HAP-1 (cell line): ENCODE data around the gene GNPTG.

Experiments
- DNase-seq, 2 experiments: peaks; one replicate each; pipeline ENCODE4 v3.0.0-alpha.2; 2016 to 2020; ENCODE audit warnings: low spot score in 2 of 2
- H3K27me3 ChIP-seq: fragments of 250-450 bp; sonication (Bioruptor Pico); 2 replicates; pipeline ENCODE4 v1.5.1; 2020; ENCODE audit warnings: low read depth, mild to moderate bottlenecking, moderate library complexity
- H3K36me3 ChIP-seq: fragments of 250-450 bp; sonication (Bioruptor Pico); replicated peaks from 2 replicates; pipeline ENCODE4 v1.5.1; 2020; ENCODE audit warnings: mild to moderate bottlenecking
- H3K4me1 ChIP-seq: fragments of 250-450 bp; sonication (Bioruptor Pico); 2 replicates; pipeline ENCODE4 v1.5.1; 2020; ENCODE audit warnings: mild to moderate bottlenecking
- H3K4me3 ChIP-seq: fragments of 250-450 bp; sonication (Bioruptor Pico); 2 replicates; pipeline ENCODE4 v1.5.1; 2020; ENCODE audit warnings: mild to moderate bottlenecking, moderate library complexity
- H3K9me3 ChIP-seq: fragments of 250-450 bp; sonication (Bioruptor Pico); 2 replicates; pipeline ENCODE4 v1.5.1; 2020; ENCODE audit warnings: mild to moderate bottlenecking, moderate library complexity
- in situ Hi-C: fragments of 300-500 bp; cut with MboI; formaldehyde crosslinking; loops from 3 replicates; pipeline ENCODE4 v1.14.3; 2020; ENCODE audit warnings: low sequenced_read_pairs, inconsistent platforms, mixed read lengths

Gene GNPTG

DNA sequence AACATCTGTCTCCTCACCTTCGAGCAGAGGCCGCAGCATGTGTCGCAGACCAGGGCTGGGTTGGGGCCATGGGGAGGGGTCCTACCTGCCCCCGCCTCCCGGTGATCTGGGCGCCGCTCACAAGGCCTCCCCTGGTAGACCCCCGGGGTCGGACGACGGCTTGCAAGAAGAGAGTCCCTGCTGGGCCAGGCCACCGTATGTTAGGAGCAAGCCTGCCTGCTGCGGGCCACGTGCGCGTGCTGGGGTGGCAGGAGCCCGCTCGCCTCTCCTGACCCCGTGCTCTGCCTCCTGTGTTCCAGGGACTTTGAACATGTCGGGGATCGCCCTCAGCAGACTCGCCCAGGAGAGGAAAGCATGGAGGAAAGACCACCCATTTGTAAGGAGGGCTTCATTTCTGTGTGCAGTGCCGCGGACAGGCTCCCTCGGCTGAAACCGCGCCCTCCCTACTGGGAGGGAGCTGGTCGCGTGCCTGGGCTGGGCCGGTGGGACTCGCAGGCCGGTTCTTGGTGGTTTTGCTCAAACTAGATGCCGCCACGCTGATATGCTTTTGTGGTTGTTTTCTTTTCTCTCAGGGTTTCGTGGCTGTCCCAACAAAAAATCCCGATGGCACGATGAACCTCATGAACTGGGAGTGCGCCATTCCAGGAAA, 37.9 kb upstream of the GNPTG start:
- no peak overlapping the region for H3K4me3 ChIP-seq
- no peak for DNase-seq
- H3K4me1 ChIP-seq = peaks cover 8% of the 10 kb centered on the region
- peaks cover 71% of the 10 kb centered on the region for H3K36me3 ChIP-seq
- no peaks in the 10 kb centered on the region for H3K27me3 ChIP-seq
- H3K9me3 ChIP-seq = no peaks in the 10 kb centered on the region
- in situ Hi-C loops = no loop called here

DNA sequence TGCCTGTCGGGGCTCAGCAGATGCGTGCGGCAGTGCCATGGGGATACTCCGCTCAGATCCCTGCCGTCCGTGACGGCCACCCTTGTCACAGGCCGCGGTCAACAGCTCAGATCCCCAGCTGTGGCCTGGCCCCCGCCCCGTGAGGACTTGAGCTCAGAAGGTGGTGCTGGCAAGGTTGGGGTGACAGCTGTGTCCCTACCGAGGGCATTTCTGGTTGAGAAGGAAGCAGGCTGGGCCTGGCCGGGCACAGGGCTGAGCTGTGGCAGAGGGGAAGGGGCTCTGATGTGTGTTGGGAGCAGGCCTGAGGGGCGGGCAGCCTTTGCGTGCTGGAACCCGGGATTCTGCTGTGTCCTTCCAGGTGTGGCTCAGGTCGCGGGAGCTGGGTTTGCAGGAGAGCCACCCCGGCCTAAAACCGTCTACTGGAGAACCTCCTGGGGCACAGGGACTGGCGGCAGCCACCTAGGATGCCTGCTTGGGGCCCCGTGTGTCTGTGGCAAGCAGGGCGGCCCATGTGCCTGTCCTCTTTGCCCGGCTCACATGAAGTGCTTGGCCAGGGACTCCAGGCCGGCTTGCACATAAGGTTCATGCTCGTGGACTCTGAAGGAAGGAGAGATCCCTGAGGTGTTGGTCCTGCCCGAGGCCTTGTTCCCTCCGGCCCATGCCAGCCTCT, 37.2 kb upstream of the GNPTG start:
- H3K27me3 ChIP-seq = no peaks in the 10 kb centered on the region
- peaks cover 78% of the 10 kb centered on the region for H3K36me3 ChIP-seq
- H3K4me1 ChIP-seq = peaks cover 8% of the 10 kb centered on the region
- no peak for DNase-seq
- no peaks in the 10 kb centered on the region for H3K9me3 ChIP-seq
- no peak overlapping the region for H3K4me3 ChIP-seq
- in situ Hi-C loops = no loop called here

DNA sequence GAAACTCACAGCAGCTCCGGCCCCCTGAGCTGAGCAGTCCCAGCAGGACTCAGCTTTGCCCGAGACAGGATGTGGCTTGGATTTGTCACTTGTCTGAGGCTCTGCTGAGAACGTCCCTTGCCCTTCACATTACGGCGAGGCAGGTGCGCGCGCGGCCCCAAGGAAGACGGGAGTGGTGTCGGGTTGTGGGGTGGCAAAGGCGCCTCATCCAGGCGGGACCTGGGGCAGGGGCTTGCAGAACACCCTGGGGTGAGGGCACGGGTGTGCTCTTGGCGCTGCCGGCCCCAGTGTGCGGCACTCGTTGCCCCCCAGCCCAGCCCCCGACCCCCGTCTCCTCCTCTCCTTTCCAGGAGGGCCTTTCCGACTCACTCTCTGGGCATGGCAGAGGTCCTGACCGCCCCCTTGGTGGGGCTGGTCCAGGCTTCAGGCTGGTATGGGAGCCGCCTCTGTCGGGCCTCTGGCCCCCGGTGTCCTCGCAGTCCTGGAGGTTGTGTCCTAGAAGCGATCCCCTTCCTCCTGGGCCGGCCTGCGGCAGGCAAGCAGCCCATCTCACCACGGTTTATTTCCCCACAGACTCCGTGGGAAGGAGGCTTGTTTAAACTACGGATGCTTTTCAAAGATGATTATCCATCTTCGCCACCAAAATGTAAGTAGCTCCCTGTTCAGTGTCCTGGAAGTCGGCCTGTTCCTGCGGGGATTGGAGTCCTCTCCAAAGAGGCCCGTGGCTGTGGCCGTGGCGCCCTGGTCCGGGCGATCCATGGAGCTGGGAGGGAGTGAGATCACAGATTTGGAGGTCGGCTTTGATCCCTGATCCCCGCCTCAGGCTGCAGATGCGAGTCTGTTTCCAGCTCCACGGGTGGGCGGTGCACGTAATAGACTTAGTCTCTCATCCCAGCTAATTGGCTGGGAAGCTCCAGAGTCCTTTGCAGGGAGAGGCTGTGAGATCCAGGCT, 36.4 kb upstream of the GNPTG start:
- Histone ChIP-seq H3K27me3 (no peaks in the 10 kb centered on the region), H3K4me1 (peaks cover 8% of the 10 kb centered on the region), H3K9me3 (no peaks in the 10 kb centered on the region), H3K4me3 (no peak overlapping the region), H3K36me3 (peaks cover 87% of the 10 kb centered on the region)
- in situ Hi-C loops = no loop called here
- DNase-seq = no peak

DNA sequence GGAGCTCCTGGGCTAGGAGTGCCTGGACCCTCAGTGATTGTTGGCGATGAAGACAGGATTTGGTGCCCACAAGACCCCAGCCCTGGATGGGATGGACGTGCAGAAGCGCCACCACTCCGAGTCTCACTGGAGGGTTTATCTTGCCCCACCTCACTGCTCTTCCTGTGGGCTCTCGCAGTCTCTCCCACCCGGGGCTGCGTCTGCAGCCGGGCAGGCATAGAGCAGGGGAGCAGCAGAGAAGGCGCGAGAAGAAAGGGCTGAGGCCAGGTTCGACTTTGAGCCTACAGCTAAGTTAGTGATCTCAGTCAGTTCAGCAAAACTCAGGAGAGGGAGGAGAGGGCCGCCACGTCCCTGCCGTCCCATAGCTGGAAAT, 35.7 kb upstream of the GNPTG start:
- in situ Hi-C loops = no loop called here
- Histone ChIP-seq H3K9me3 (no peaks in the 10 kb centered on the region), H3K36me3 (peaks cover 93% of the 10 kb centered on the region), H3K27me3 (no peaks in the 10 kb centered on the region), H3K4me1 (peaks cover 7% of the 10 kb centered on the region), H3K4me3 (no peak overlapping the region)
- no peak for DNase-seq

DNA sequence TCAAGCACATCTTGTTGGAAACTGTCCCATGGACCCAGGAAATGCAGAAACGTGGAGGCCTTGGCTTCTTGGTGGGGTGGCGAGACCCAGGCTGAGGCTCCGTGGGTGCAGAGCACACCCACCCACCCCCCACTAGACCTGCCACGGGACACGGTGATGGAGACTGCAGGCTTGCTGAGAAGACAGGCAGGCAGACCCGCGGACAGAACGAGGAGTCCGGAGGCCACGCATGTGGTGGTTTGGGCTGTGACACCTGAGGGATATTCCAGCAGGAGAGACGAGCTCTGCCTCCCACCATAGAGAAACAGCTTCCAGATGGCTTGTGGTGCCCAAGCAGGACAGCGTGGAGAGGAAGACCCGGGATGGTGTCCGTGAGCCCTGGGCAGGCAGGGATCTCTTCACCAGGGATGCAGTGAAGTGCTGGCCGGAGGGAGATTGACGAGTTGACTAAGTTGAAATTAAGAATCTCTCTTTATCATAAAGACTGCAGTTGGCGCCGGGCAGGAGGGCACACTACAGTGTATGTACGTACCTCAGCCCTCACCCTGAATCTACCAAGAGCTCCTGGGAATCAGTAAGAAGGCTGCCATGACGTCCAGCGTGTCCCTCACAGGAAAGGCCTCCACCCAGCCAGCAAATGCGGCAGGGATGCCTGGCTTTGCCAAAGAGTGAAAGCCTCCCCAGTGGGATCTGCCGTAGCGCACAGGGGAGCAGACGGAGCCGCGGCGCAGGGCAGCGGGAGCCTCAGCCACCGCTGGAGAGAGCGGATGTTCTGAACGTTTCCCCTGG, 34.1 kb upstream of the GNPTG start:
- DNase-seq = no peak
- in situ Hi-C loops = no loop called here
- Histone ChIP-seq H3K36me3 (peaks cover 84% of the 10 kb centered on the region), H3K4me3 (no peak overlapping the region), H3K9me3 (no peaks in the 10 kb centered on the region), H3K27me3 (no peaks in the 10 kb centered on the region), H3K4me1 (no peaks in the 10 kb centered on the region)

DNA sequence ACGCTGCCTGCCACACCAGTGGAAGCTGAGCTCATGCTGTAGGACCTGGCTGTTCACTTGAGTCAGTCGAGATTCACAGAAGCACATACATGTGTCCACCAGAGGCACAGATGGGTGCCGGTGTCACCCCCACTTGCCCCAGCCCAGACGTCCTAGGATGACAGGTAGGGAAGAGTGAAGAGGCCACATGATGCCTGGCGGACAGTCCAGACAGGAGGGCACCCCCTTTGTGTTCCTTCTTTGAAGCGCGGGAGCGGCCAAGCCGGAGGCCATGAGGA, 33.5 kb upstream of the GNPTG start:
- peaks cover 81% of the 10 kb centered on the region for H3K36me3 ChIP-seq
- DNase-seq = no peak

DNA sequence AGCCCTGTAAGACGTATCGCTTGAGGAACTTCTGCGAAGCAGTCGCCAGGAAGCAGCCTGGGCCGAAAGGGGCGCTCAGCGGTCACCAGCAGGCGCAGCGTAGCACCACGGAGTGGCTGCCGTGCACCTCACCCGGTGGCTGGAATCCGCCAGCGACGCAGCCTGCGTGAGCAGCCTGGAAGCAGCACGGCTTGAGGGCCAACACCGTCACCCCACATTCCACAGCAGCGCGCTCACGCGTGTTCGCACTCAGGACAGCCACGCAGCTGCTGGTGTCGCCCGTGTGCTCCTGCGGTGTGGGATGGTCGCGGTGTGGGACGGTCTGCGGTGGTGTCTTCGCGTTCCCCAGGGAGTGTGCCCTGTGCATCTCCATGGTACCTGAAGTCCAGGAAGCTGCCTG, 32.7 kb upstream of the GNPTG start:
- in situ Hi-C loops = no loop called here
- H3K4me1 ChIP-seq = no peaks in the 10 kb centered on the region
- H3K27me3 ChIP-seq = no peaks in the 10 kb centered on the region
- H3K4me3 ChIP-seq = no peak overlapping the region
- peaks cover 83% of the 10 kb centered on the region for H3K36me3 ChIP-seq
- no peak for DNase-seq
- no peaks in the 10 kb centered on the region for H3K9me3 ChIP-seq

More for the DNA sequence above, 33.5 kb upstream of the GNPTG start:
- Histone ChIP-seq H3K9me3 (no peaks in the 10 kb centered on the region), H3K4me3 (no peak overlapping the region), H3K4me1 (no peaks in the 10 kb centered on the region), H3K27me3 (no peaks in the 10 kb centered on the region)
- in situ Hi-C loops = no loop called here

DNA sequence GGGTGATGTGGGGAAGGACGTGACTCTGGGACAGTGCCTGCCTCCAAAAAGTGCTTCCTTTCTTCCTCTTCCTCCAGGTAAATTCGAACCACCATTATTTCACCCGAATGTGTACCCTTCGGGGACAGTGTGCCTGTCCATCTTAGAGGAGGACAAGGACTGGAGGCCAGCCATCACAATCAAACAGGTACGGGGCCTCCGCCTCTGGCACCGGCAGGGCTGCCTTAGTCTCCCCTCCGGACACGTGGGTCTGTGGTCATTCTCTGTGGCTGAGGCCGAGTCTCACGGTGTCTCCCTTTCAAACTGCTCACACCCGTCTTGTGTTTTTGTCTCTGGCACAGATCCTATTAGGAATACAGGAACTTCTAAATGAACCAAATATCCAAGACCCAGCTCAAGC, 31.6 kb upstream of the GNPTG start:
- in situ Hi-C loops = no loop called here
- no peak for DNase-seq
- H3K4me1 ChIP-seq = no peaks in the 10 kb centered on the region
- H3K36me3 ChIP-seq = peaks cover 81% of the 10 kb centered on the region
- no peak overlapping the region for H3K4me3 ChIP-seq
- no peaks in the 10 kb centered on the region for H3K27me3 ChIP-seq
- no peaks in the 10 kb centered on the region for H3K9me3 ChIP-seq

DNA sequence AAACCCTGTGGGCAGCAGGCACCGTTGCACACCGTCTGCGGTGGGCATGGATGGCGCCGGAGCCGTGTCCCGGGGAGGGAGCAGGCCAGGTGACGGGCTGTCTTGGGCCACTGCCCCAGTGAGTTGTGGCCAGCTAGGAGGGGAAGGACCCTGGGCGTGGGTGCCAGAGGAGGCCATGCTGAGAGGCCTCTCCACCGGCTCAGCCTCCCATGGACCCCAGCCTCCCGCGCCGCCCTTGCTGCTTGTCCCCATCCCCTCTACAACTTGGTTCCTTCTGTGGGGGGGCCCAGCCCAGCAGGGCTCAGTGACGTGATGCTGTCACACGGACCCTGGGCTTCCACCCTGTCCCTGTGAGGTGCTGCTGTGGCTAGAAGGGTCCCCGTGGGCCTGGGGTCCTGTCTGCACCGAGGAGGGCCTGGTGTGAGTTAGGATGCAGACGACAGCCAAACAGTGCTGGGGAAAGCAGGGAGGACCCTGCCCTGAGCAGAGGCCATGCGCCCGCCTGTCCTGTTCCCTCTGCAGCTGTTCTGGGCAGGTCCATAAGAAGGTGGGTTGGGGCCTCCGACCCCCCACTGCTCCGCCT, 31.0 kb upstream of the GNPTG start:
- Histone ChIP-seq H3K27me3 (no peaks in the 10 kb centered on the region), H3K4me3 (no peak overlapping the region), H3K4me1 (no peaks in the 10 kb centered on the region), H3K9me3 (no peaks in the 10 kb centered on the region), H3K36me3 (peaks cover 75% of the 10 kb centered on the region)
- in situ Hi-C loops = no loop called here
- DNase-seq = no peak

DNA sequence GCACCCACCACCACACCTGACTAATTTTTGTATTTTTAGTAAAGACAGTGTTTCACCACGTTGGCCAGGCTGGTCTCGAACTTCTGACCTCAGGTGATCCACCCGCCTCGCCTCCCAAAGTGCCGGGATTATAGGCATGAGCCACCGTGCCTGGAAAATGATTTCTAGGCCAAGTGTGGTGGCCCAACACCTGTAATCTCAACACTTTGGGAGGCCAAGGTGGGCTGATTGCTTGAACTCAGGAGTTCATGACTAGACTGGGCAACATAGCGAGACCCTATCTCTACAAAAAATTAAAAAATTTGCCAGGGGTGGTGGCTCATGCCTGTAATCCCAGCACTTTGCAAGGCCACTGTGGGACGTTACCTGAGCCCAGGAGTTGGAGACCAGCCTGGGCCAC, 29.3 kb upstream of the GNPTG start:
- Histone ChIP-seq H3K27me3 (no peaks in the 10 kb centered on the region), H3K4me1 (no peaks in the 10 kb centered on the region), H3K36me3 (peaks cover 59% of the 10 kb centered on the region), H3K9me3 (no peaks in the 10 kb centered on the region), H3K4me3 (no peak overlapping the region)
- in situ Hi-C loops = no loop called here
- no peak for DNase-seq

DNA sequence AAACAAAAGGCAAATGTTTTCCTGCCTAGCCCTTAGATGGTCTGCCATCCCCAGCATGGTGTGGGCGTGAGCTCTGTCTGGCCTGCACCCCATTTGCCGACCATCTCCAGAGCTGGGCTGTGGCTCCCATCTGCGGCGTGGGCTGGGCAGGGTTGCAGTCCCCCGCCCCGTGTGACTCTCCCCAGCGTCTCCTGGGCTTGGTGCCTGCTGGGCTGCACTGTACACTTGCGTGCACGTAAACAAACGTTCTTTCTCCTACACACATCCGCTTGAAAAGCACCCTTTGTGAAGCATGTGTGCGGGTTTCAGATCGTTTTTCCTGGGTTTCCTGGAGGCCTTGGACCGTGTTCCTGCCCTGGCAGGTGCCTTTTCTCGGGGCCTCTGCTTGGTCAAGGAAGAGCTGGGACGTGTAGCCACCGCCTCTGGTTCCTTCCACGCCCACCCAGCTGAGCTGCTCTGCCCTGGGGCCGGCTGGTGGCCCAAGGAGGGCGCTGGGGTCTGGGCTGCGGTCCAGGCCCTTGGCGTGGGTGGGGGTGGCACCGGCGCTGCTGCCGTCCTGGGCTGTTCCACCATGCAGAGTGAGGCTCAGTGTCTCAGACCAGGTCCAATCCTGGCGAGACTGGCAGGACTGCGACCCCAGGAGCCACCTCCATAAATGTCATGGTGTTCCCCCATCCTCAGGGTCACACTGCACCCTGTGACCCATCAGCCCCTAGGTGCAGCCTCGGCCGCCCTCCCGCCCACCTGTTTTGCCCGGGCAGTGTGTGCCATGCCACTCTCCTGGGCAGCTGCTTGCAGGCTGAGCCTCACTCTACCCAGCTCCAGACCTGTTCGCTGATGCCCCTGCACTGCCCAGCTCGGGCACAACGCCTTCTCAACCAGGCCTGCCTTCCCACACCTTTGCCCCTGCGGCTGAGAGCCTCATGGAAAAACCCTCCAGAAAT, 28.2 kb upstream of the GNPTG start:
- H3K4me3 ChIP-seq = no peak overlapping the region
- H3K36me3 ChIP-seq = peaks cover 47% of the 10 kb centered on the region
- DNase-seq = no peak
- in situ Hi-C loops = no loop called here
- H3K9me3 ChIP-seq = no peaks in the 10 kb centered on the region
- no peaks in the 10 kb centered on the region for H3K4me1 ChIP-seq
- H3K27me3 ChIP-seq = no peaks in the 10 kb centered on the region

DNA sequence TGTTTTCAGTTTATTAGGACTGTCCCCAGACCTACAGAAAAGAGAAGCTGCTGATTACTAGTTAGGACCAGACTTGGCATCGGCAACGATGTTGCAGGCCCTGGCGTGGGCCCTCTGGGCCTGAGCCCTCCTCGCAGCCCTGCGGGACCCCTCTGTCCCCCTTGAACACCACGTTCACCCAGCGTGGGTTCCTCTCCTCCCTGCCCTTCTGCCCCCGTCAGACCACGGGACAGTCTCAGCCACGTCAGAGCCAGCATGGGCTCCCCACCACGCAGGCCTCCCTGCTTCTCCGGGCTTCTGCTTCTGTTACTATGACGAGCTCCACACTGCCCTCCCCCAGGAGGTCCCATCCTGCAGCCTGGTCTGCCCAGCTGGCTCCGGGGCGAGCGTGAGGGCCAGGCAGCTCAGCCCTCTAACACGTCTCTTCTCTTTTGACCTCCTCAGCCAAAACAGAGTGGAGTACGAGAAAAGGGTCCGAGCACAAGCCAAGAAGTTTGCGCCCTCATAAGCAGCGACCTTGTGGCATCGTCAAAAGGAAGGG, 27.4 kb upstream of the GNPTG start:
- Histone ChIP-seq H3K36me3 (peaks cover 39% of the 10 kb centered on the region), H3K4me3 (no peak overlapping the region), H3K4me1 (no peaks in the 10 kb centered on the region), H3K27me3 (no peaks in the 10 kb centered on the region), H3K9me3 (no peaks in the 10 kb centered on the region)
- in situ Hi-C loops = no loop called here
- no peak for DNase-seq
